Epithelial cell of esophagus (primary cell): ENCODE measurements around the gene TMEM164.

ENCODE experiments used
- DNase-seq: peaks from one replicate; pipeline ENCODE4 v3.0.0; 2010; ENCODE audit warnings: low read depth
- H3K4me3 ChIP-seq: 2 replicates; pipeline ENCODE4 v1.5.1; 2011; ENCODE audit warnings: mild to moderate bottlenecking, low read length, control low read depth
- TF ChIP-seq, protein P1 (sequence below): IDR thresholded peaks from 2 replicates; pipeline ENCODE4 v1.5.1; 2011; ENCODE audit warnings: low read depth, mild to moderate bottlenecking, low read length, control low read depth, inconsistent platforms; ENCODE audit not compliant: insufficient read depth; ENCODE audit errors: missing control alignments

TMEM164 gene

DNA sequence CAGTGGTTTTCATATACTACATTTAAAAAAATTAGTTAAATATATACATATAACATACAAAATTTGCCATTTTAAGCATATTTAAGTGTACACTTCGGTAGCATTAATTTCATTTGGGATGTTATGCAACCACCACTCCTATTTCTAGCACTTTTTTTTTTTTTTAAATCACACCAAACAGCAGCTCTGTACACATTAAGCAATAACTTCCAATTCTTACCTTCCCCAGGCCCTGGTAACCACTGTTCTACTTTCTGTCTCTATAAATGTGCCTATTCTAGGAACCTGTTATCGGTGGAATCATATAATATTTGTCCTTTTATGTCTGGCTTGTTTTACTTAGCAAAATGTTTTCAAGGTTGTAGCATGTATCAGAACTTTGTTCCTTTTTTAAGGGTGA, 39.1 kb downstream of the TMEM164 start:
- TF ChIP-seq, protein P1, sequence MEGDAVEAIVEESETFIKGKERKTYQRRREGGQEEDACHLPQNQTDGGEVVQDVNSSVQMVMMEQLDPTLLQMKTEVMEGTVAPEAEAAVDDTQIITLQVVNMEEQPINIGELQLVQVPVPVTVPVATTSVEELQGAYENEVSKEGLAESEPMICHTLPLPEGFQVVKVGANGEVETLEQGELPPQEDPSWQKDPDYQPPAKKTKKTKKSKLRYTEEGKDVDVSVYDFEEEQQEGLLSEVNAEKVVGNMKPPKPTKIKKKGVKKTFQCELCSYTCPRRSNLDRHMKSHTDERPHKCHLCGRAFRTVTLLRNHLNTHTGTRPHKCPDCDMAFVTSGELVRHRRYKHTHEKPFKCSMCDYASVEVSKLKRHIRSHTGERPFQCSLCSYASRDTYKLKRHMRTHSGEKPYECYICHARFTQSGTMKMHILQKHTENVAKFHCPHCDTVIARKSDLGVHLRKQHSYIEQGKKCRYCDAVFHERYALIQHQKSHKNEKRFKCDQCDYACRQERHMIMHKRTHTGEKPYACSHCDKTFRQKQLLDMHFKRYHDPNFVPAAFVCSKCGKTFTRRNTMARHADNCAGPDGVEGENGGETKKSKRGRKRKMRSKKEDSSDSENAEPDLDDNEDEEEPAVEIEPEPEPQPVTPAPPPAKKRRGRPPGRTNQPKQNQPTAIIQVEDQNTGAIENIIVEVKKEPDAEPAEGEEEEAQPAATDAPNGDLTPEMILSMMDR = no peak
- H3K4me3 ChIP-seq = no peak overlapping the region
- no peak for DNase-seq

DNA sequence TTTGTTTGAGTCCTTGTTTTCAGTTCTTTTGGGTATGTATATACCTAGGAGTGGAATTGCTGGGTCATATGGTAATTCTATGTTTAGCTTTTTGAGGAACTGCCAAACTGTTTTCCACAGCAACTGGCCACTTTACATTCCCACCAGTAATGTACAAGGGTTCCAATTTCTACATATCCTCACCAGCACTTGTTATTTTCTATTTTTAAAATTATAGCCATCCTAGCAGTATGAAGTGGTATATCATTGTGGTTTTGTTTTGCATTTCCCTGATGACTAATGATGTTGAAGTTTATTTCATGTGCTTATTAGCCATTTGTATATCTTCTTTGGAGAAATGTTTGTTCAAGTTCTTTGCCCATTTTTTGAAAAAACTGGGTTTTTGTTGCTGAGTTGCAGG, 39.6 kb downstream of the TMEM164 start:
- DNase-seq = peak; percentile 10
- no peak overlapping the region for H3K4me3 ChIP-seq
- TF ChIP-seq, protein P1 = no peak

DNA sequence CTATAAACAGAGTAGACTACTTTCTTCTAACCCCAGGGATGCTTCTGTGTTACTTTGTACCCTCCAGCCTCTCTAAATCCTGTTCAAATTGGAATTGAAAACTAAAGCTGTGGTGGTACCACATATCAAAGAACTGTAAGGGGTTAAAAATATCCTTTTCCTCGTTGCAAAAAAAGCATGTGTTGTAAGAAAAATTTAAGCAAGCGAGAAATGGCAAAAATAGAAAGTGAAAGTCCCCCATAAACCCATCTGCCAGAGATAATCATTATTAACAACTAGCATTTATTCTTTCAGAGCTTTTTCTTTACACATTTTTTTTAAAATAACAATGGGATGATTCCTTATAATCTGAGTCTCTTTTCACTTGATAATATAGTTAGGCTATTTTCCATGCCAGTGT, 40.6 kb downstream of the TMEM164 start:
- no peak overlapping the region for H3K4me3 ChIP-seq
- TF ChIP-seq, protein P1 = no peak
- DNase-seq = no peak

DNA sequence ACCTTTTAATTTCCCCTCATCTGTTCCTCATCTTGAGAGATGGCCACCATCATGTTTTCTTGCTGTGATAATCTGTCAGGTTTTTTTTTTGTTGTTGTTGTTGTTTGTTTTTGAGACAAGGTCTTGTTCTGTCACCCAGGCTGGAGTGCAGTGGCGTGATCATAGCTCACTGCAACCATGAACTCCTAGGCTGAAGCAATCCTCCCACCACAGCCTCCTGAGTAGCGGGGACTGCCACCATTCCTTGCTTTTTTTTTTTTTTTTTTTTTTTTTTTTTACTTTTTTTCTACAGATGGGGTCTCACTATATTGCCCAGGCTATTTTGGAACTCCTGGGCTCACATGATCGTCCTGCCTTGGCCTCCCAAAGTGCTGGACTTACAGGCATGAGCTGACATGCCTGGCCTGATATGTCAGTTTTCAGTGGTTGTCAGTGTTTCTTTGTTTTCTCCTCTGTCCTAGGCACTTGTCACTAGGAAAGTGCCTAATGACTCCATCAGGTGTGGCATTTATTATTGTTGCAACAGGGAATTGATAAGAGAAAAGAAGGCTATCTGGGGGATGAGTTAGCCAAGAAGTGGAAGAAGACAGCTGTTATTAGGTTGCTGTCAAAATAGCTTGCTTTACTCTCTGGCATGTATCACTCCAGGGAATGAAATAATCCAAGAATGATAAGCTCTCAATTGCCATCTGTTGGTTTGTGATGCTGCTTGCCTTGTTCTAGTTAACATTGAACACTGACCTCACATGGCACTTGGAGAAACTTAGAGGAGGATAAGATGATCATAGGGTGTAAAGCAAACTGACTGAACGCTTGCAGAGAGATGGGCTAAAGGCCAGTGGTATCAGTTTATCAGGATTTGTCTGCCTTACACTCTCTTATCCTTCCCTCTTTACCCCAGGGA, 41.7 kb downstream of the TMEM164 start:
- H3K4me3 ChIP-seq = no peak overlapping the region
- no peak for DNase-seq

DNA sequence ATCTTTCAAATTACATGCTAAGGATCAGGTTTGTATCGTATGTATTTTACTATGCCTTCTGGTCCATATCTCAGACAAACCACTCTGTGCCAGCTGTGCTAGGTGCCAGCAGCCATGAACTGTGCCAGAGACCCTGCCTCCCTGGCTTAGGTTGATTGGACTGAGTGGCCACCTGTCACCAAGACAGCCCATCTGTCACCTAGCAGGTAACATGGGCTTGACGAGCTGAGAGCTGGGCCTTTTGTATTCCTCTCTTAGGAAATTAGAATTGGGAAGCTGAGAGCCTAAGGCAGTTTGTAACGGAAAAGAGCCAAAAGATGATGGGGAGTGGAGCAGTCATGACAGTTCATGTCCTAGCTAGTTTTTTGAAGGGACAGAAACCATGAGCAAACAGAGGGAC, 42.5 kb downstream of the TMEM164 start:
- no peak for DNase-seq
- TF ChIP-seq, protein P1 = no peak
- H3K4me3 ChIP-seq = no peak overlapping the region

More for the DNA sequence above, 41.7 kb downstream of the TMEM164 start:
- TF ChIP-seq, protein P1 = no peak

DNA sequence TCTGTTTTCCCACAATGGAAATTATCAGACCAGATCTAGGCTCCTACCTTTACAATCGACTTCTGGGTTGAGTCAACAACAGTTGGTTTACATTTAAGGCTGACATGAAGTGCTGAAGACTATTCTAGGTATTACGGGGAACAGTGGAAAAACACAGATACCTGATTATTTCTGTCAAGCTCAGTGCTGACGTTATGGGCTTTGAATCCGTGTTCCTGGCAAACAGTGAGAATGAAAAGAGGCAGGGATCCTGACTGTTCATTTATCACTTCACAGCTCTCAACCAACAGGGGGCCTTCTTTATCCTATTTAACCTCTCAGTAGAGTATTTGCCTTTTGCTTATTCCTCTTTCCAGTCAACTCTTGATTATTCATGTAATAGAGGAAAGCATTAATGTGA, 43.1 kb downstream of the TMEM164 start:
- TF ChIP-seq, protein P1 = no peak
- DNase-seq = no peak
- H3K4me3 ChIP-seq = no peak overlapping the region

GRCh38 chrX:110046971-110047370, 44.1 kb downstream of the TMEM164 start:
- TF ChIP-seq, protein P1 = no peak

More at GRCh38 chrX:110046971-110047370, 44.1 kb downstream of the TMEM164 start:
- no peak overlapping the region for H3K4me3 ChIP-seq
- DNase-seq = no peak
